Stomach (tissue), 9 donors: ENCODE results near the gene PAAF1. TPM values are rescaled to one million over a fixed set of nuclear protein-coding genes. Genes with fewer than 3 reads are reported as not detected.
"Not testable (repeated sequence)": the region's sequence is repeated elsewhere in the genome, so short reads cannot be mapped to it uniquely, and the experiment has no call there.

ENCODE experiments used
- DNase-seq, 2 donors: peaks; one replicate each; pipeline versions ENCODE4 v3.0.0 to v3.0.0-alpha.2; 2013 to 2019
- H3K27ac ChIP-seq, 5 donors: fragments of 200-600 bp in 4 of 5; sonication (generic) in 4 of 5; one replicate each; pipeline ENCODE4 v1.5.1; 2013 to 2019; ENCODE audit warnings: mild to moderate bottlenecking in 1 of 5, moderate library complexity in 1 of 5
- H3K27me3 ChIP-seq, 3 donors: fragments of 200-600 bp; sonication (generic); one replicate each; pipeline ENCODE4 v1.5.1; 2017 to 2019; ENCODE audit warnings: mixed run types in 1 of 3
- H3K36me3 ChIP-seq, 4 donors: fragments of 200-600 bp; sonication (generic); 1 replicate in 3 of 4; 2 replicates in 1 of 4; pipeline ENCODE4 v1.5.1; 2016 to 2019
- H3K4me1 ChIP-seq, 4 donors: fragments of 200-600 bp; sonication (generic); one replicate each; pipeline ENCODE4 v1.5.1; 2016 to 2019
- H3K4me3 ChIP-seq, 4 donors: fragments of 200-600 bp; sonication (generic) in 3 of 4; one replicate each; pipeline ENCODE4 v1.5.1; 2016 to 2019; ENCODE audit warnings: mild to moderate bottlenecking in 1 of 4
- H3K9me3 ChIP-seq, 4 donors: fragments of 200-600 bp; sonication (generic); one replicate each; pipeline ENCODE4 v1.5.1; 2016 to 2019
- EP300 ChIP-seq: sonication (generic); formaldehyde crosslinking; IDR thresholded peaks from one replicate; pipeline ENCODE4 v1.6.1; 2017; ENCODE audit warnings: antibody characterized with exemption
- POLR2A ChIP-seq, 4 donors: fragments of 450-650 bp; IDR thresholded peaks; one replicate each; pipeline ENCODE4 v1.6.1; 2016; ENCODE audit warnings: antibody characterized with exemption in 4 of 4, control low read depth in 2 of 4, mild to moderate bottlenecking in 1 of 4, moderate library complexity in 1 of 4
- POLR2AphosphoS5 ChIP-seq, 3 donors: sonication (generic); formaldehyde crosslinking; IDR thresholded peaks; one replicate each; pipeline ENCODE4 v1.6.1; 2016; ENCODE audit warnings: antibody characterized with exemption in 3 of 3
- WGBS, 5 donors: extraction: QIAGEN DNeasy Blood & Tissue Kit in 3 of 5; methylation state at CpG; one replicate each; pipeline versions ENCODE4 v1.1.5 to v1.1.7; 2013 to 2018; 5-methylcytosine and 5-hydroxymethylcytosine counted together
- intact Hi-C: fragments of 100-400 bp; cut with DNase I; formaldehyde crosslinking; loops from one replicate; pipeline ENCODE4 v1.15.1; 2023; ENCODE audit warnings: low total_unique reads
- polyA plus RNA-seq, 3 donors: library from polyadenylated mRNA; stranded (reverse); fragments of 200-250 nt; gene quantifications; one replicate each; pipeline ENCODE4 v1.2.3, GENCODE V29; 2013
- total RNA-seq, 5 donors: library from RNA; depleted of rRNA; stranded (reverse); fragments of >200 nt; gene quantifications; one replicate each; pipeline versions ENCODE4 v1.1.0 to v1.2.3, GENCODE V29; 2014 to 2016
- TF ChIP-seq, protein P1 (sequence below), 7 experiments: fragments of 450-650 bp in 4 of 7; fragments of 200-600 bp in 3 of 7; sonication (generic) in 3 of 7; IDR thresholded peaks; one replicate each; pipeline ENCODE4 v1.5.1; 2016 to 2019; ENCODE audit warnings: antibody characterized with exemption in 7 of 7, control low read depth in 2 of 7, mild to moderate bottlenecking in 1 of 7
- donor health status: healthy with polysubstance abuse.
- donor health status: Bipolar disorder and iron deficiency.
- donor health status: healthy.

The PAAF1 gene
- total and polyA plus RNA-seq, 8 donors, result 5.4 to 20.4 (median 13.1) TPM; not detected in 1

DNA sequence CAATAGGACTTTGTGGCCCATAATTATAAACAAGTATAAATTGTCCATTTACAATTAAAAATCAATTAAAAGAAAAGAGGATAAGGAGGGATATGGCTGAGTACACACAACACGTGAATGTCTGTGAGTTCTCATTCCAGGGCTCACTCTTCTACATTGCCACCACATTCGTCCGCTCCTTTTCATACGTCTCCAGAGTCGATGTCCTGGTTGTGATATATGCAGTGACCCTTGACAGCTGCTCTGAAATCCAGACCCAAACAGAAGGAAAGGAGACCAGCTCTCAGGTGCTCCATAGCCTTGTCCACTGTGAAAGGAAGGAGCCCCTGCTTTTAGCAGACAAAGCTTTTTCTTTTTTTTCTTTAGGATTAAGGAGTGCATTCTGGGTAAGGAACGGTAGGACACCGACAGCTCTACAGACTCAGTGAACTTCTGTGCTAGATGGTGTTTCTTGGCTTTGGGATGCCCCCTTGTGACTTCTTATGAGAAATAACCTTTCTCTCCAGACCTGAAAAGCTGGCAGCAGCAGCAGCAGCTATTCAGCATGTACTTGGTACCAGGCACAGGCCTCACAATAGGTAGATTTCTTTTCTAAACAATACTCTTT lies 54.3 kb downstream of the PAAF1 start:
- Histone ChIP-seq H3K27me3 (no peaks in the 10 kb centered on the region), H3K36me3 (peaks cover 24 to 87% (median 80%) of the 10 kb centered on the region in 4 donors), H3K9me3 (no peaks in the 10 kb centered on the region), H3K27ac (no peak overlapping the region), H3K4me1 (peaks cover 0 to 6% (median 0%) of the 10 kb centered on the region in 4 donors), H3K4me3 (no peak overlapping the region)
- 49 to 71% (median 55%) methylated on average over 7 of the region's 7 CpGs for WGBS, 5 donors
- peak; percentile 37 to 73 for DNase-seq
- TF ChIP-seq, protein P1, sequence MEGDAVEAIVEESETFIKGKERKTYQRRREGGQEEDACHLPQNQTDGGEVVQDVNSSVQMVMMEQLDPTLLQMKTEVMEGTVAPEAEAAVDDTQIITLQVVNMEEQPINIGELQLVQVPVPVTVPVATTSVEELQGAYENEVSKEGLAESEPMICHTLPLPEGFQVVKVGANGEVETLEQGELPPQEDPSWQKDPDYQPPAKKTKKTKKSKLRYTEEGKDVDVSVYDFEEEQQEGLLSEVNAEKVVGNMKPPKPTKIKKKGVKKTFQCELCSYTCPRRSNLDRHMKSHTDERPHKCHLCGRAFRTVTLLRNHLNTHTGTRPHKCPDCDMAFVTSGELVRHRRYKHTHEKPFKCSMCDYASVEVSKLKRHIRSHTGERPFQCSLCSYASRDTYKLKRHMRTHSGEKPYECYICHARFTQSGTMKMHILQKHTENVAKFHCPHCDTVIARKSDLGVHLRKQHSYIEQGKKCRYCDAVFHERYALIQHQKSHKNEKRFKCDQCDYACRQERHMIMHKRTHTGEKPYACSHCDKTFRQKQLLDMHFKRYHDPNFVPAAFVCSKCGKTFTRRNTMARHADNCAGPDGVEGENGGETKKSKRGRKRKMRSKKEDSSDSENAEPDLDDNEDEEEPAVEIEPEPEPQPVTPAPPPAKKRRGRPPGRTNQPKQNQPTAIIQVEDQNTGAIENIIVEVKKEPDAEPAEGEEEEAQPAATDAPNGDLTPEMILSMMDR (IDR thresholded peaks at IDR 0.05), result peak in 2 of 7 experiments; percentile 9 to 28
- no peak for TF ChIP-seq EP300
- intact Hi-C loops, result no loop called here

DNA sequence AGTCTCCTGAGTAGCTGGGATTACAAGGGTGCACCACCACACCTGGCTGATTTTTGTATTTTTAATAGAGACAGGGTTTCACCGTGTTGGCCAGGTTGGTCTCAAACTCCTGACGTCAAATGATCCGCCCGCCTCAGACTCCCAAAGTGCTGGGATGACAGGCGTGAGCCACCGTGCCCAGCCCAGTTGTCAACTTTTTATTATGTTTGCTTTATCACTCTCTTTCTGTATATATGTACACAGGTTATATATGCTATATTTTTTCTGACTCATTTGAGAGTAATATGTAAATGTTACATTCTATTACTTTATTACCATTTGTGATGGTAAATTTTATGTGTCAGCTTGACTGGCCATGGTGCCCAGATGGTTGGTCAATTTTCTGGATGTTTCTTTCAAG lies 55.2 kb downstream of the PAAF1 start:
- Histone ChIP-seq H3K4me1 (peaks cover 0 to 6% (median 0%) of the 10 kb centered on the region in 4 donors), H3K27ac (no peak overlapping the region), H3K27me3 (no peaks in the 10 kb centered on the region), H3K4me3 (no peak overlapping the region), H3K36me3 (peaks cover 19 to 78% (median 72%) of the 10 kb centered on the region in 4 donors), H3K9me3 (no peaks in the 10 kb centered on the region)
- 85 to 95% (median 86%) methylated on average over 6 of the region's 6 CpGs for WGBS, 5 donors
- intact Hi-C loops, result no loop called here
- TF ChIP-seq, protein P1 (IDR thresholded peaks at IDR 0.05), result no peak
- TF ChIP-seq POLR2A (IDR thresholded peaks at IDR 0.05) (no peak), EP300 (no peak), POLR2AphosphoS5 (IDR thresholded peaks at IDR 0.05) (no peak)
- no peak for DNase-seq

DNA sequence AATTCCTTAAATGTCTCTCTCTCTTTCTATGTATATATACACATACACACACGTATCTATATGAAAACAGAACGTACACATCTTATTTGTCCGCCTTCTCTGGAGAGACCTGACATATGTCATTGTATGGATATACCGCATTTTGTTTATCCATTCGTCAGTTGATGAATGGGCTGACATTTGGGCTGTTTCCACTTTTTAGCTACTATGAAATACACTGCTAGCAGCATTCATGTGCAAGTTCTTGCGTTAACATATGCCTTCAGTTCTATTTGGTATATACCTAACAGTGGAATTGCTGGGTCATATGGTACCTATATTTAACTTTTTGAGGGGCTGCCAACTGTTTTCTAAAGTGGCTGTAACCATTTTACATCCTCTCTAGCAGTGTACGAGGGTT lies 56.0 kb downstream of the PAAF1 start:
- no peak overlapping the region for H3K4me3 ChIP-seq
- intact Hi-C loops, result no loop called here
- no peaks in the 10 kb centered on the region for H3K27me3 ChIP-seq
- H3K36me3 ChIP-seq, result peaks cover 12 to 70% (median 64%) of the 10 kb centered on the region in 4 donors
- TF ChIP-seq EP300 (no peak), POLR2A (IDR thresholded peaks at IDR 0.05) (no peak), POLR2AphosphoS5 (IDR thresholded peaks at IDR 0.05) (no peak)
- TF ChIP-seq, protein P1 (IDR thresholded peaks at IDR 0.05), result no peak
- peaks cover 0 to 6% (median 0%) of the 10 kb centered on the region in 4 donors for H3K4me1 ChIP-seq
- WGBS, 5 donors, result 85 to 96% (median 91%) methylated on average over 7 of the region's 7 CpGs
- H3K9me3 ChIP-seq, result no peaks in the 10 kb centered on the region
- DNase-seq, result no peak
- no peak overlapping the region for H3K27ac ChIP-seq

DNA sequence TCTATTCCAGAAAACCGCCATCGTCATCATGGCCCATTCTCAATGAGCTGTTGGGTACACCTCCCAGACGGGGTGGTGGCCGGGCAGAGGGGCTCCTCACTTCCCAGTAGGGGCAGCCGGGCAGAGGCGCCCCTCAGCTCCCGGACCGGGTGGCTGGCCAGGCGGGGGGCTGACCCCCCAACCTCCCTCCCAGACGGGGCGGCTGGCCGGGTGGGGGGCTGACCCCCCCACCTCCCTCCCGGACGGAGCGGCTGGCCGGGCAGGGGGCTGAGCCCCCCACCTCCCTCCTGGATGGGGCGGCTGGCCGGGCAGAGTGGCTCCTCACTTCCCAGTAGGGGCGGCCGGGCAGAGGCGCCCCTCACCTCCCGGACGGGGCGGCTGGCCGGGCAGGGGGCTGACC lies 59.2 kb downstream of the PAAF1 start:
- H3K4me1 ChIP-seq, H3K4me3 ChIP-seq, DNase-seq, H3K27me3 ChIP-seq, intact Hi-C loops, H3K27ac ChIP-seq: not testable (repeated sequence)
- peaks cover 0 to 13% (median 4%) of the 10 kb centered on the region in 4 donors for H3K9me3 ChIP-seq
- H3K36me3 ChIP-seq, result peaks cover 0 to 38% (median 31%) of the 10 kb centered on the region in 4 donors
- 90 to 100% (median 99%) methylated on average over 1 to 18 of the region's 25 CpGs for WGBS, 5 donors

DNA sequence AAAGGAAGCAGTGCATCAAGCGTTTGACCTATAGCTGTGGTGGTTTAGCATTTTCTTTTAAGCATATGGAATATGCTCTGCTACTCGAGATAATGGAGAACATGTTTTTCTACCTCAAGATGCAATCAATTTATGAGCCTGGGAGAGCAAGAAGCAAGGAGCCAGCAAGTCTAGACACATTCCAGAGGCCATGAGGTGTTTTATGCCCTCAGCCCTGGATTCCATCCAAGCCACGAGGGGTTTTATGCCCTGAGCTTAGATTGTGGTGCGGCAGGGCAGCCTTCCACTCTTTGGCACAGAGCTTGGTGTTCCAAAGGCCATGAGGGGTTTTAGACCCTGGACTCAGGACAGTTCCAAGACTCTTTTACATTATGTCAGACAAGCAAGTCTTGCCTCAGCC lies 62.3 kb downstream of the PAAF1 start:
- peaks cover 0 to 14% (median 6%) of the 10 kb centered on the region in 4 donors for H3K9me3 ChIP-seq
- 72 to 88% (median 85%) methylated on average over 4 of the region's 4 CpGs for WGBS, 5 donors
- intact Hi-C loops, result no loop called here
- DNase-seq, result no peak
- no peaks in the 10 kb centered on the region for H3K27me3 ChIP-seq
- no peak overlapping the region for H3K4me3 ChIP-seq
- H3K4me1 ChIP-seq, result no peaks in the 10 kb centered on the region
- peaks cover 0 to 8% (median 5%) of the 10 kb centered on the region in 4 donors for H3K36me3 ChIP-seq
- TF ChIP-seq, protein P1 (IDR thresholded peaks at IDR 0.05), result no peak
- TF ChIP-seq POLR2AphosphoS5 (IDR thresholded peaks at IDR 0.05), result no peak
- TF ChIP-seq POLR2A (IDR thresholded peaks at IDR 0.05), result no peak
- TF ChIP-seq EP300, result no peak
- H3K27ac ChIP-seq, result no peak overlapping the region
